Kidney tubule cell (primary cell): Measurements from ENCODE around the gene FBXO31.
"Not testable (repeated sequence)": the region's sequence is repeated elsewhere in the genome, so short reads cannot be mapped to it uniquely, and the experiment has no call there.

ENCODE experiments used
- DNase-seq: peaks from one replicate; pipeline ENCODE4 v3.0.0-alpha.2; 2018; ENCODE audit warnings: low spot score

FBXO31 gene

GRCh38 chr16:87342978-87343752, 40.4 kb downstream of the FBXO31 start:
- DNase-seq = no peak

DNA sequence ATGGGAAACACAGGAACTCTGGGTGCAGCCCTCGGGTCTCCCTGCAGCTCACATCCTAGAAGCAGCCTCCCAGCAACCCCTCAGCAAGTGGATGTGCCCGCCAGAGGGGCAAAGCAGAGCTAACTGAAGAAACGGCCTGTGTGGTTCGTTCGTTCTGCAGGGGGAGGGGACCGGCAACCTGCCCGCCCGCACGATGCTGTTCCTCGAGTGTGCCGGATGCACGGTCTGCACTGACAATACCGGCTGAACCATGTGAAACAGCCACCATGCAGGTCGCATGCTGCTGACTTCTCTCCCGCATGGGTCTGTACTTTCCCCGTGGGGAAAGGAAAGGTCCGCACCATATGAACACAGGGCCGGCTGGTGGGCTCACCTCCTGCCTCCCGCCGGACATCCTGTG, 41.1 kb downstream of the FBXO31 start:
- DNase-seq = no peak

DNA sequence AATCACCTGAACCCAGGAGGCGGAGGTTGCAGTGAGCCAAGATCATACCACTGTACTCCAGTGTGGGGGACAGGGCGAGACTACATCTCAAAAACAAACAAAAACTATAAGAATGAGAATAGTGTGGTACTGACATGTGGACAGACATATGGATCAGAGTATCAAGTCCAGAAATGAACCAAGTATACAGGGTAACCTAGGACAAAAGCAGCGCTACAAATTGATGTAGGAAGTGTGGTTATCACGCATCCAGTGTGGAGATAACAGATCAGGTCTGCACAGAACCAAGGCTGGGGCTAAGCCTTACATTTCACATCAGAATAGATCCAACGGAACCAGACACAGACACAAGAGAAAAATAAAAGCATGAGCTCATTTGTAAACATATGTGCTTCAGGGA, 43.4 kb downstream of the FBXO31 start:
- no peak for DNase-seq

DNA sequence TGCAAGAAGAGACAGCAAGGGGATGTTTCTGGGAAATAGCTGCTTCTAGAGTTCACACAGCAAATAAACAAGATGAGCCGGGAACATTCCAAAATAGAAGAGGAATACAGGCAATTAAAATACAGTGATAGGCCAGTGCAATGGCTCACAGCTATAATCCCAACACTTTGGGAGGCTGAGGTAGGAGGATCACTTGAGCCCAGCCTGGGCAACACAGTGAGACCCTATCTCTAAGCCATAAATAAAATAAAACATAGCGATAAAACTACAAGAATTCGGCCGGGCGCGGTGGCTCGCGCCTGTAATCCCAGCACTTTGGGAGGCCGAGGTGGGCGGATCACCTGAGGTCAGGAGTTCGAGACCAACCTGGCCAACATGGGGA, 43.9 kb downstream of the FBXO31 start:
- DNase-seq = not testable (repeated sequence)

- peak; percentile 22 for DNase-seq
Observed at GRCh38 chr16:87339086-87339723, 44.4 kb downstream of the FBXO31 start.

GRCh38 chr16:87338155-87338765, 45.3 kb downstream of the FBXO31 start:
- DNase-seq = no peak

- no peak for DNase-seq
Observed at GRCh38 chr16:87337262-87337771, 46.3 kb downstream of the FBXO31 start.

- no peak for DNase-seq
Observed at GRCh38 chr16:87336434-87337240, 46.9 kb downstream of the FBXO31 start.

GRCh38 chr16:87335625-87336433, 47.7 kb downstream of the FBXO31 start:
- DNase-seq = no peak

GRCh38 chr16:87334651-87335624, 48.6 kb downstream of the FBXO31 start:
- no peak for DNase-seq

DNA sequence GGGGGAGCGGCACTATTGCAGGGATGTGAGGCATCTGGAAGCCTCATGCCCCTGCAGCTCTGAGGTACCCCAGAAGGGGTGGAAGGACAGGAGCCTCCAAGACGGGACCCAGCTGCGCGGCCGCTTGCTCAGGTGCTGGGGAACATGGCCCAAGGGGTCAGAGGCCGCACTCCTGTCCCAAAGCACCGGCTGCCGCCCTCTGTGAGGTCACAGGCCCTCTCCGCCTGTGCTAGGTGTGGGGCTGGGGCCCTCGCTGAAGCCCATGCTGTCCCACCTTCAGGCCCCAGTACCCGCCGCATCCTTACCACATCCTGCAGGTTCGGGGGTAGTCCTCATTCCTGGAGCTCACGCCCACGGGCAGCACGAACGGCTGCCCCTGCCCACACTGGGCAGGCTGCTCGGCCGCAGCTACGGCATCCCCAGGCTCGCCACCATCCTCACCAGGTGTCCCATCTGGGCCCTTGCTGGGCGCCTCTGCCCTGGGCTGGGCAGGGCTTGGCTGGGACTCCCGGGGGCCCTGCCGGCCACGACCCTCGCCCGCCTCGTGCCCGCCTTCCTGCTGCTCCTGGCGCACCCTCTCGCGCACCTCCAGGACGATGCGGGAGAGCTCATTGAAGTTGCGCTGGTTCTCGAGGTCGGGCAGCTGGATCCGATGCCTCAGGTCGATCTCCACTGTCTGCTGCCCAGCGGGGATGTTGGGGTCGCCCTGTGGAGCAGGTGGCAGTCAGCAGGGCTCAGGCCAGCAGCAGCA, 49.8 kb downstream of the FBXO31 start:
- no peak for DNase-seq

- DNase-seq = no peak
Observed at GRCh38 chr16:87333101-87333500, 50.5 kb downstream of the FBXO31 start.

DNA sequence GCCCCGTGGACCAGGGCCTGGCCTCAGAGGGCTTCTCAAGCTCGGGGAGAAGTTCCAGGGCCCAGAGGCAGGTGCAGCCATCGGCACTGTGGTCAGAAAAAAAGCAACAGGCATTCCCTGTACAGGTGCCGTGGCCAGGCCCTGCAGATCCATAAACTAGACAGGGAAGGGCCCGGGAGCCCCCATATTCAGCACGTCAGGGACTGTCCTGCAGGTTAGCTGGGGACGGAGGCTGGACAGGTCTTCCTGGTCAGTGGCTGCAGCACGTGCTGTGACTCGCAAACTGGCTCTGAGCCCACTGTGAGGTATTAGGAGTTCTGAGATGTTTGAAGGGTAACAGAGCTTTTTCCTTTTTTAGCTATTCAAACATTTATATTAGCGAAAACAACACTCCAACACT, 51.4 kb downstream of the FBXO31 start:
- peak; percentile 22 for DNase-seq

GRCh38 chr16:87331241-87331801, 52.3 kb downstream of the FBXO31 start:
- DNase-seq = no peak

- no peak for DNase-seq
Observed at GRCh38 chr16:87330646-87331045, 52.9 kb downstream of the FBXO31 start.

- no peak for DNase-seq
Observed at GRCh38 chr16:87330257-87330624, 53.3 kb downstream of the FBXO31 start.

DNA sequence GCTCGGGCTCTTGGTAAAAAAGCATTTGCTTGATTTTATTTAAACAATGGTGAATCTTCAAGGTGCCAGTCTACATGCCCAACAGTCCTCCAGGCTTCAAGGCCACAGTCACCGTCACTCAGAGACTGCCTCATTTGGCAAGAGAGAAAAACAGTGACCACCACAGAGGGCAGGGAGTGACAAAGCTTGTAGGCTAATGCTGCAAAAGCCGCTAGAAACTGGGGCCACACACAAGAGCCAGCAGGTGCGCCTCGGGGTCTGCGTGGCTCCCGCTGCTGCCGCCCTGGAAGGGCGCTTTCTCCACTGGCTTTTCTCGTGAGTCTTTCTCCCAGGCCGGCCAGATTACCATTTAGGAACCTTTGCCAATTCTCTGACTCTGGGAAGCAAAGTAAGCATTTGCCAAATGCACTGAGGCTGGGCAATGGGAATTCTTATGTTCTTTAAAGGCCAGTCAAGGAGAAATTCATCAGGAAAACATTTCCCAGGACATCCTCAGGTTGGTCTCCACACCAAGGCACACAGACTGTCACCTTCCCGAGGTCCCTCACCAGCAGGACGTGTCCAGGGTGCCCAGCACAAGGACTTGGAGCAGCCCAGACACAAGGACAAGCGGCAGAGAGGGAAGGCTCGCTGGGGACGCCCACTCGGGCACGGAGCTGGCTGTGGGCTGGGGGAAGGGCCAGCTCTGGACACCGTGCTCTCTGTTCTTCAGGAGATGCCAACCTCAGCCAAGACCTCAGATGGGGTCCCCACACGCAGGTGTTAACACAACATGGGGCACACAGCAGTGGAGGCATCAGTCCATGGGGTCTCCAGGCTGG, 53.9 kb downstream of the FBXO31 start:
- no peak for DNase-seq

DNA sequence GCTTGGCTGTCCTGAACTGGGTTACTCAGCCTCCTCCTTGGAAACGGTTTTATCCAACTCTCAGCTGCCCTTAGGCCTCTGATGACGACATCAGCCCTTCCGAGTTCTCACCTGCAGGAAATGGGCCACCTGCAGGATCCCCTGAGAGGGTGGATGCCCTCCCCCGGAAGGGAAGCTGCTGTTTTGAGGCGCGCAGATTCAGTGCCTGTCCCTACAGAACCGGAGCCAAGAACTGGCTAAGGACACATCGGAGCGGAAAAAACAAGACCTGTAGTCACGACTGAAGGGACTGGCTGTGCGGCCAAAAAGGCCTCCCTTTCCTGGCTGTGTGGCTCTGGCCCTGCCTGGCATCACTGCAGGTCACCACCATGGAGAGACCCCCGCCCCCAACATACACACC, 54.7 kb downstream of the FBXO31 start:
- DNase-seq = no peak
